GM21528 (cell line): Measurements from ENCODE around the gene GRM6.

Source experiments
- ATAC-seq: cut with Tn5 transposase; IDR thresholded peaks from one replicate; pipeline ENCODE4 v1.9.1; 2021; ENCODE audit warnings: mild to moderate bottlenecking, moderate library complexity; ENCODE audit not compliant: unreplicated experiment, low FRiP score

Gene GRM6

GRCh38 chr5:178994580-178995340, at the start of gene GRM6:
GRM6 (minus strand) TSS chr5:178995320; CDS start chr5:178994944, 376 bp downstream.
- ATAC-seq = no peak

- no peak for ATAC-seq
These were observed 49.6 kb upstream of the GRM6 start for GRCh38 chr5:179044765-179045164.

GRCh38 chr5:179033004-179033580, 38.0 kb upstream of the GRM6 start:
- no peak for ATAC-seq

GRCh38 chr5:179023528-179024189, 28.5 kb upstream of the GRM6 start, which contains the start of gene ZNF879:
ZNF879 (plus strand) TSS chr5:179023804; CDS start chr5:179025005, 1,201 bp downstream.
- ATAC-seq = no peak

- ATAC-seq = no peak
These were observed 13.5 kb upstream of the GRM6 start for GRCh38 chr5:179008667-179009066.

- no peak for ATAC-seq
These were observed 11.4 kb upstream of the GRM6 start for GRCh38 chr5:179006564-179006963.

GRCh38 chr5:178998441-178998840, 3.3 kb upstream of the GRM6 start:
- ATAC-seq = no peak

GRCh38 chr5:178997191-178997590, 2.1 kb upstream of the GRM6 start:
- ATAC-seq = no peak

- no peak for ATAC-seq
These were observed 1.0 kb upstream of the GRM6 start for GRCh38 chr5:178996156-178996555.

- no peak for ATAC-seq
These were observed 196 bp upstream of the GRM6 start for GRCh38 chr5:178995341-178995690.

GRCh38 chr5:178993955-178994579, 1.1 kb downstream of the GRM6 start:
- ATAC-seq = no peak

GRCh38 chr5:178993236-178993765, 1.8 kb downstream of the GRM6 start:
- no peak for ATAC-seq

- no peak for ATAC-seq
These were observed 2.7 kb downstream of the GRM6 start for GRCh38 chr5:178992291-178992895.

GRCh38 chr5:178991190-178992145, 3.7 kb downstream of the GRM6 start:
- ATAC-seq = no peak

- ATAC-seq = no peak
These were observed 4.6 kb downstream of the GRM6 start for GRCh38 chr5:178990491-178990890.

GRCh38 chr5:178989311-178989710, 5.8 kb downstream of the GRM6 start:
- no peak for ATAC-seq

- ATAC-seq = no peak
These were observed 6.5 kb downstream of the GRM6 start for GRCh38 chr5:178988436-178989220.

GRCh38 chr5:178986326-178986960, 8.7 kb downstream of the GRM6 start:
- ATAC-seq = no peak
